Measurements from ENCODE around the gene FUT1. TPM values are rescaled to one million over a fixed set of nuclear protein-coding genes. Genes with fewer than 3 reads are reported as not detected.

Gene FUT1
- total and polyA plus RNA-seq, 10 of the 15 experiments (the other 5 are each of a cell fraction or from before 2014, with no cell fraction given) = 0.01 TPM; not detected in 9

- Histone ChIP-seq H3K4me3 (no peak overlapping the region), H3K27me3 (replicated peaks in 1 of 2; ENCODE audit: control insufficient read depth in 2 of 2, insufficient read depth in 2 of 2, low read length in 1 of 2) (no peaks in the 10 kb centered on the region; a peak in 1 of 4 replicates), H3K27ac (ENCODE audit: control insufficient read depth, insufficient read depth) (no peak overlapping the region), H3K4me1 (ENCODE audit: control insufficient read depth, insufficient read depth, low read length) (no peaks in the 10 kb centered on the region), H3K79me2 (ENCODE audit: control insufficient read depth, insufficient read depth, low read length) (no peaks in the 10 kb centered on the region), H3K9ac (ENCODE audit: control insufficient read depth, insufficient read depth, low read length) (no peak overlapping the region), H3K36me3 (ENCODE audit: control insufficient read depth in 2 of 2, insufficient read depth in 2 of 2, low read length in 1 of 2) (no peaks in the 10 kb centered on the region), H2AFZ (ENCODE audit: control insufficient read depth, low read depth, low read length) (no peak overlapping the region), H3K9me3 (replicated peaks; ENCODE audit: control insufficient read depth, insufficient read depth, low read length) (no peaks in the 10 kb centered on the region), H3K4me2 (ENCODE audit: control insufficient read depth, insufficient read depth) (no peak overlapping the region), H4K20me1 (ENCODE audit: control insufficient read depth, insufficient read depth) (no peaks in the 10 kb centered on the region)
- CTCF ChIA-PET = interaction anchor here (1.0 kb wide), 1 partner anchor 13 kb away, joined by 3 read pairs; no protein-coding TSS in a partner anchor
- in situ Hi-C loops (cut with MboI) (no loop called here), intact Hi-C loops (cut with micrococcal nuclease; ENCODE audit: unreplicated experiment) (no loop called here)
- DNase-seq (ENCODE audit: low read depth, low spot score) = no peak
- POLR2A ChIA-PET = interaction anchor here (0.7 kb wide), 1 partner anchor 52 kb away, joined by 6 read pairs; no protein-coding TSS in a partner anchor
- BruUV-seq (replicated peaks) = no TSS peak
- SMC1A ChIA-PET (ENCODE audit: uncharacterized antibody, unreplicated experiment) = no interaction called here
- ATAC-seq = no peak
- RAD21 ChIA-PET (ENCODE audit: unreplicated experiment) = no interaction called here
- TF ChIP-seq POU2F2 (IDR thresholded peaks at IDR 0.05; ENCODE audit: borderline replicate concordance, low read depth, low read length) = no peak
- TF ChIP-seq RCOR1 (conservative IDR thresholded peaks at IDR 0.05; ENCODE audit: low read depth, low read length) = no peak
- TF ChIP-seq, protein P1, sequence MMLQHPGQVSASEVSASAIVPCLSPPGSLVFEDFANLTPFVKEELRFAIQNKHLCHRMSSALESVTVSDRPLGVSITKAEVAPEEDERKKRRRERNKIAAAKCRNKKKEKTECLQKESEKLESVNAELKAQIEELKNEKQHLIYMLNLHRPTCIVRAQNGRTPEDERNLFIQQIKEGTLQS (IDR thresholded peaks at IDR 0.05; ENCODE audit: borderline replicate concordance, extremely low read depth, low read depth, low read length) = no peak
- TF ChIP-seq YBX1 (IDR thresholded peaks at IDR 0.05) = no peak
- no peak for TF ChIP-seq CHD4 (IDR thresholded peaks at IDR 0.05)
- no peak for TF ChIP-seq DPF2 (IDR thresholded peaks at IDR 0.05)
- no peak for TF ChIP-seq CREB1 (IDR thresholded peaks at IDR 0.05; ENCODE audit: low read depth)
- TF ChIP-seq MTA3 (IDR thresholded peaks at IDR 0.05; ENCODE audit: borderline replicate concordance, low read length) = no peak
- TF ChIP-seq PAX5 (IDR thresholded peaks at IDR 0.05; ENCODE audit: borderline replicate concordance, low read depth, low read length) = no peak
- no peak for TF ChIP-seq ESRRA (IDR thresholded peaks at IDR 0.05; ENCODE audit: low read length)
- TF ChIP-seq, protein P2, sequence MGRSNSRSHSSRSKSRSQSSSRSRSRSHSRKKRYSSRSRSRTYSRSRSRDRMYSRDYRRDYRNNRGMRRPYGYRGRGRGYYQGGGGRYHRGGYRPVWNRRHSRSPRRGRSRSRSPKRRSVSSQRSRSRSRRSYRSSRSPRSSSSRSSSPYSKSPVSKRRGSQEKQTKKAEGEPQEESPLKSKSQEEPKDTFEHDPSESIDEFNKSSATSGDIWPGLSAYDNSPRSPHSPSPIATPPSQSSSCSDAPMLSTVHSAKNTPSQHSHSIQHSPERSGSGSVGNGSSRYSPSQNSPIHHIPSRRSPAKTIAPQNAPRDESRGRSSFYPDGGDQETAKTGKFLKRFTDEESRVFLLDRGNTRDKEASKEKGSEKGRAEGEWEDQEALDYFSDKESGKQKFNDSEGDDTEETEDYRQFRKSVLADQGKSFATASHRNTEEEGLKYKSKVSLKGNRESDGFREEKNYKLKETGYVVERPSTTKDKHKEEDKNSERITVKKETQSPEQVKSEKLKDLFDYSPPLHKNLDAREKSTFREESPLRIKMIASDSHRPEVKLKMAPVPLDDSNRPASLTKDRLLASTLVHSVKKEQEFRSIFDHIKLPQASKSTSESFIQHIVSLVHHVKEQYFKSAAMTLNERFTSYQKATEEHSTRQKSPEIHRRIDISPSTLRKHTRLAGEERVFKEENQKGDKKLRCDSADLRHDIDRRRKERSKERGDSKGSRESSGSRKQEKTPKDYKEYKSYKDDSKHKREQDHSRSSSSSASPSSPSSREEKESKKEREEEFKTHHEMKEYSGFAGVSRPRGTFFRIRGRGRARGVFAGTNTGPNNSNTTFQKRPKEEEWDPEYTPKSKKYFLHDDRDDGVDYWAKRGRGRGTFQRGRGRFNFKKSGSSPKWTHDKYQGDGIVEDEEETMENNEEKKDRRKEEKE (IDR thresholded peaks at IDR 0.05) = no peak
- TF ChIP-seq NFYA (IDR thresholded peaks at IDR 0.05; ENCODE audit: borderline replicate concordance, low read depth, low read length) = no peak
- no peak for TF ChIP-seq RAD21 (IDR thresholded peaks at IDR 0.05; ENCODE audit: insufficient read depth, low read depth, low read length)
- TF ChIP-seq NFYB (IDR thresholded peaks at IDR 0.05; ENCODE audit: insufficient read depth, low read depth, low read length) = no peak
- no peak for TF ChIP-seq NRF1 (conservative IDR thresholded peaks at IDR 0.05; ENCODE audit: low read depth, low read length)
- no peak for TF ChIP-seq ZNF274 (IDR thresholded peaks at IDR 0.05; ENCODE audit: insufficient read depth, insufficient read length)
- no peak for FAIRE-seq
- 61% methylated on average over 13 of the region's 13 CpGs for WGBS (ENCODE audit: insufficient coverage, insufficient replicate concordance, low lambda C conversion rate, missing lambda C conversion rate)
Observed at GRCh38 chr19:48772503-48772953, 20.1 kb upstream of the FUT1 start.

All from GM12878 (cell line).